ENCODE data around the gene IRF7.

GRCh38 chr11:638631-639331, 23.0 kb upstream of the IRF7 start:
- no peak for TF ChIP-seq CTCF (IDR thresholded peaks at IDR 0.05)
- no peak for TF ChIP-seq POLR2A (IDR thresholded peaks at IDR 0.05)

All from adrenal gland (tissue), 5 donors.